Activated CD4-positive, alpha-beta T cell treated with anti-CD3 and anti-CD28 coated beads for 36 hours (primary cell): ENCODE measurements around the gene MTIF3. TPM values are rescaled to one million over a fixed set of nuclear protein-coding genes. Genes with fewer than 3 reads are reported as not detected.

ENCODE experiments used
- ATAC-seq: fragments of 200-7000 bp; cut with Tn5 transposase; one replicate; pipeline ENCODE4 v1.10.0; 2021; ENCODE audit warnings: mild to moderate bottlenecking, moderate library complexity
- CTCF ChIA-PET: fragments of 350-600 bp; sonication (Branson Sonifier 250); formaldehyde crosslinking; loops from one replicate; lab custom pipeline; 2021; ENCODE audit warnings: antibody characterized with exemption; lab: Charles Lee
- POLR2A ChIA-PET: fragments of 350-600 bp; sonication (Branson Sonifier 250); formaldehyde crosslinking; loops from one replicate; lab custom pipeline; 2021; ENCODE audit warnings: antibody characterized with exemption, inconsistent platforms; lab: Charles Lee
- DNase-seq: peaks from one replicate; pipeline ENCODE4 v3.0.0-alpha.2; 2020
- H3K27ac Mint-ChIP-seq: one replicate; pipeline ENCODE4 v1.8.0; 2021; ENCODE audit warnings: mixed read lengths
- H3K27me3 Mint-ChIP-seq: one replicate; pipeline ENCODE4 v1.8.0; 2021; ENCODE audit warnings: mixed read lengths
- H3K36me3 Mint-ChIP-seq: one replicate; pipeline ENCODE4 v1.8.0; 2021; ENCODE audit warnings: low read depth, mixed read lengths
- H3K4me1 Mint-ChIP-seq: one replicate; pipeline ENCODE4 v1.8.0; 2021; ENCODE audit warnings: mixed read lengths
- H3K4me3 Mint-ChIP-seq: one replicate; pipeline ENCODE4 v1.8.0; 2021; ENCODE audit warnings: mild to moderate bottlenecking, moderate library complexity, mixed read lengths
- H3K9me3 Mint-ChIP-seq: one replicate; pipeline ENCODE4 v1.8.0; 2021; ENCODE audit warnings: low read depth, mixed read lengths
- intact Hi-C, 2 experiments: fragments of 100-400 bp; cut with DNase I in 1 of 2; cut with micrococcal nuclease in 1 of 2; formaldehyde crosslinking; loops; one replicate each; pipeline versions ENCODE4 v1.14.2 to v1.15.1; 2022 to 2024; cut with DNase I, micrococcal nuclease
- total RNA-seq, 2 experiments: library from RNA; stranded (reverse); gene quantifications; one replicate each; pipeline ENCODE4 v1.2.3, GENCODE V29; 2021

Gene MTIF3
- total RNA-seq, 2 experiments from 2014 or later: 27.5 to 43.0 TPM

- no peak overlapping the region for H3K4me3 Mint-ChIP-seq
- no peaks in the 10 kb centered on the region for H3K27me3 Mint-ChIP-seq
- CTCF ChIA-PET: interaction anchor here (0.6 to 1.9 kb wide), 2 partner anchors 109 to 428 kb away, joined by 3 to 6 read pairs; no protein-coding TSS in a partner anchor
- H3K4me1 Mint-ChIP-seq: no peaks in the 10 kb centered on the region
- ATAC-seq (no peak), DNase-seq (no peak)
- POLR2A ChIA-PET: no interaction called here
- no peaks in the 10 kb centered on the region for H3K36me3 Mint-ChIP-seq
- intact Hi-C loops: no loop called here
- H3K27ac Mint-ChIP-seq: no peak overlapping the region
- no peaks in the 10 kb centered on the region for H3K9me3 Mint-ChIP-seq
These were observed 52.0 kb downstream of the MTIF3 start for GRCh38 chr13:27398360-27398759.

GRCh38 chr13:27396252-27396846 lies 54.0 kb downstream of the MTIF3 start:
- Mint-ChIP-seq H3K4me3 (no peak overlapping the region), H3K9me3 (no peaks in the 10 kb centered on the region), H3K36me3 (no peaks in the 10 kb centered on the region), H3K27ac (no peak overlapping the region), H3K27me3 (no peaks in the 10 kb centered on the region), H3K4me1 (no peaks in the 10 kb centered on the region)
- no peak for DNase-seq
- no peak for ATAC-seq
- ChIA-PET POLR2A (no interaction called here), CTCF (no interaction called here)
- intact Hi-C loops: no loop called here

DNA sequence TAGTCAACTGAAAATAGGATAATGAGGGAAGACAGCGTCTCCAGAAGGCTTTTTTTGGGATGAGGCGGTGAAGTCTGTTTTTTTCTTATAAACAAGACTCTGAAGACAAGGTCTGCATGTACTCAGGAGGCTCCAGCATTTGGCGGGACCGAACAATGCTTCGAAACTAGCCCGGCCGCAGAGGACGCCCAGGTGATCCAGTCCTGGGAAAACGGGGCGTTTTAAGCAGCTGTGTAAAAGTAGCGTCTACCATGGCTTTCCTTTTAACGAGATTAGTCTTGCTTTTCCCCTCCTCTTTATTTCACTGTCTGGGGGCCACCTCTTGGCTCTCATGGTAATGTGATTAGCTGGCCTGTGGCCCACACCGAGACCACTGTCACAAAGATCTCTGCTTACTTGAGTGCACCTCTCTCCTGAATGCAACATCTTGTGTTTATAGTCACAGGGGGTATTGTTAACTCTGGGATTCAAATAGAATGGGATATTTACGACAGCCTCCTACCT lies 55.3 kb downstream of the MTIF3 start:
- ChIA-PET POLR2A (interaction anchor here (0.6 kb wide), 1 partner anchor 34 kb away, joined by 3 read pairs; no protein-coding TSS in a partner anchor), CTCF (interaction anchor here (1.2 kb wide), 1 partner anchor 432 kb away, joined by 4 read pairs; no protein-coding TSS in a partner anchor)
- Mint-ChIP-seq H3K9me3 (no peaks in the 10 kb centered on the region), H3K4me1 (no peaks in the 10 kb centered on the region), H3K4me3 (no peak overlapping the region), H3K36me3 (no peaks in the 10 kb centered on the region), H3K27me3 (no peaks in the 10 kb centered on the region), H3K27ac (no peak overlapping the region)
- DNase-seq: no peak
- ATAC-seq: no peak
- intact Hi-C loops: no loop called here

- no peaks in the 10 kb centered on the region for H3K27me3 Mint-ChIP-seq
- ATAC-seq: no peak
- DNase-seq: no peak
- no peaks in the 10 kb centered on the region for H3K9me3 Mint-ChIP-seq
- H3K4me1 Mint-ChIP-seq: no peaks in the 10 kb centered on the region
- H3K36me3 Mint-ChIP-seq: no peaks in the 10 kb centered on the region
- intact Hi-C loops: no loop called here
- H3K4me3 Mint-ChIP-seq: no peak overlapping the region
- H3K27ac Mint-ChIP-seq: no peak overlapping the region
- ChIA-PET POLR2A (no interaction called here), CTCF (interaction anchor here (0.8 to 1.1 kb wide), 2 partner anchors 433 to 584 kb away, joined by 3 to 4 read pairs; no protein-coding TSS in a partner anchor)
These were observed 57.3 kb downstream of the MTIF3 start for GRCh38 chr13:27393101-27393500.

GRCh38 chr13:27391471-27391870 lies 58.9 kb downstream of the MTIF3 start:
- Mint-ChIP-seq H3K27ac (no peak overlapping the region), H3K9me3 (no peaks in the 10 kb centered on the region), H3K36me3 (no peaks in the 10 kb centered on the region), H3K4me3 (no peak overlapping the region), H3K4me1 (no peaks in the 10 kb centered on the region), H3K27me3 (no peaks in the 10 kb centered on the region)
- DNase-seq (no peak), ATAC-seq (no peak)
- intact Hi-C loops: no loop called here
- ChIA-PET CTCF (no interaction called here), POLR2A (interaction anchor here (0.6 kb wide), 1 partner anchor 563 kb away, joined by 5 read pairs; no protein-coding TSS in a partner anchor)

DNA sequence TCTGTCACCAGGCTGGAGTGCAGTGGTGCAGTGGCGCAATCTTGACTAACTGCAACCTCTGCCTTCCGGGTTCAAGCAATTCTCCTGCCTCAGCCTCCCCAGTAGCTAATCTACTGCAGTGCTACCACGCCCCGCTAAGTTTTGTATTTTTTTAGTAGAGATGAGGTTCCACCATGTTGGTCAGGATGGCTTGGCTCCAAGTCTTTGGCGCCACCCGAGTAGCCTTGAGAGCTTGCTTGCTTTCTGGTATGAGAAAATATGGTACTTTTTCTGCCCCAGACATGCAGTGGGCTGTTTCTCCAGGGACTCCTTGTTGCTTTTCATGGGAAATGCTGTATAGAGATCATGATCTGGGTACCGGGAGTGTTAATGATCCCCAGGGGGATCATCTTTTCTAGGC lies 60.5 kb downstream of the MTIF3 start:
- H3K4me1 Mint-ChIP-seq: no peaks in the 10 kb centered on the region
- intact Hi-C loops: no loop called here
- ATAC-seq (no peak), DNase-seq (no peak)
- H3K27me3 Mint-ChIP-seq: no peaks in the 10 kb centered on the region
- H3K36me3 Mint-ChIP-seq: no peaks in the 10 kb centered on the region
- H3K9me3 Mint-ChIP-seq: no peaks in the 10 kb centered on the region
- H3K4me3 Mint-ChIP-seq: no peak overlapping the region
- no peak overlapping the region for H3K27ac Mint-ChIP-seq
- POLR2A ChIA-PET: interaction anchor here (0.7 kb wide), 1 partner anchor 1872 kb away, joined by 3 read pairs; no protein-coding TSS in a partner anchor
- CTCF ChIA-PET: no interaction called here

GRCh38 chr13:27388241-27388640 lies 62.1 kb downstream of the MTIF3 start:
- DNase-seq: no peak
- no peak for ATAC-seq
- ChIA-PET CTCF (interaction anchor here (1.5 kb wide), 1 partner anchor 438 kb away, joined by 4 read pairs; no protein-coding TSS in a partner anchor), POLR2A (no interaction called here)
- Mint-ChIP-seq H3K27me3 (no peaks in the 10 kb centered on the region), H3K27ac (no peak overlapping the region), H3K36me3 (no peaks in the 10 kb centered on the region), H3K9me3 (no peaks in the 10 kb centered on the region), H3K4me3 (no peak overlapping the region), H3K4me1 (no peaks in the 10 kb centered on the region)
- intact Hi-C loops: no loop called here

Other genes starting within 250 kb of the MTIF3 start
- 1,000 to 10,000 TPM in 1 of 2 experiments, 100 to 1,000 TPM in 1; 756 to 1,682 TPM for gene RPL21, start 199.0 kb downstream of the MTIF3 start, total RNA-seq
- gene RASL11A, start 179.7 kb downstream of the MTIF3 start, total RNA-seq: 1 to 10 TPM; 3.2 to 3.5 TPM
- gene GTF3A, start 25.9 kb downstream of the MTIF3 start, total RNA-seq: 100 to 1,000 TPM; 177 to 208 TPM
- gene LNX2, start 170.0 kb upstream of the MTIF3 start, total RNA-seq: 1 to 10 TPM; 4.7 to 4.8 TPM
- gene POLR1D, start 171.3 kb upstream of the MTIF3 start, total RNA-seq: 100 to 1,000 TPM; 165 to 197 TPM